GM19455 (cell line): ENCODE results near the gene LYRM9.
"Not testable (repeated sequence)": the region's sequence is repeated elsewhere in the genome, so short reads cannot be mapped to it uniquely, and the experiment has no call there.

Experiments
- ATAC-seq: cut with Tn5 transposase; IDR thresholded peaks from one replicate; pipeline ENCODE4 v1.9.1; 2021; ENCODE audit not compliant: unreplicated experiment

LYRM9 gene

DNA sequence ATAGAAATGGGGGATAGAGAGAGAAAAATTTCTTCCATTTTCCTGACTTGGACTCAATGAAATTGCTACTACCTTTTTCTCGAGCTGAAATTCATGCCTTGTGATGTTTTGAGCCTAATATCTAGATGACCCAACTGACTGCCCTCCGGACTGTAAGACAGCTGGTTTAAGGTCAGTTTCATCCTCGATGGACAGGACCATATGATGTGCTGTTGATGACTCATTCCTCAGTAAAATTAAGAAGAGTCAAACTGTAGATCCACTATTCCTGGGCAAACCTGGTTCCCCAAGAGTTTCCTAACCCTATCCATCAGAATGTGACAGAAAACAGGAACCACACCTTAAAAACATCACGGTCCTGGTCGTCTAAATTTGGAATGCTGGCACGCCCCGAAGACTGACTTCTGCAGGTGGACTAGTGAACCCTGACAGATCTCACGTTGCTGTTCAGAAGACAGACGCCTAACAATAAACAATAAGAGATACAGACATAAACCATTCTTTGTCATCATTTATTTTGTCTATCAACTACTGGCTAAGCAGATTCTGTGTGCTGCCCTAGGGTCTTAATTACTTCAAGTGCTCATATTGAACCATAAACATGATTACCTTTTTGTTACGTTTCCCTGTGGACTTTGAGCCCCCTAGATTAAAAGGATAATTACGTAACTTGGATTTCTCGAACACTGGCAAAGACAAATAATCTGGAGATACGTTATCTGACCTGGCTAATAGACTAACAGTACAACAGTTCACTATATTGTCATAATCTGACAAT is 47.7 kb downstream of the LYRM9 start:
- no peak for ATAC-seq

DNA sequence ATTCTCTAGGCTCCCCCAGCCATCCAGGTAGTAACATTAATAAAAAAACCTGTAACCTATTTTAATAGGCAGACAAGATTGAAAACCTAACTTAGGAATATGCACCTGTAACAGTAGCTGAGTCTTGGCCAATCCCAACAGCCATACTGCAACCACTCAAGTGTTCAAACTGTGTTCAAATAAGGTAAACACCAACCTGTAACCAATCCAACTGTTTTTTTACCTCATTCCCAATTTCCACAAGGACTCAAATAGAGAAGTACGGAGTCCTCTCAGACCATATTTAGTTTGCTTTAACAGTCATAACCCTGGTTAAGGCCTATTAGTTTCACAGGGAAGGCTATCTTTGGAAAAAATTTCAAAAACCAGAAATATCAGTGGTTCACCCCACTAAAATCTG is 52.5 kb downstream of the LYRM9 start:
- ATAC-seq = no peak

DNA sequence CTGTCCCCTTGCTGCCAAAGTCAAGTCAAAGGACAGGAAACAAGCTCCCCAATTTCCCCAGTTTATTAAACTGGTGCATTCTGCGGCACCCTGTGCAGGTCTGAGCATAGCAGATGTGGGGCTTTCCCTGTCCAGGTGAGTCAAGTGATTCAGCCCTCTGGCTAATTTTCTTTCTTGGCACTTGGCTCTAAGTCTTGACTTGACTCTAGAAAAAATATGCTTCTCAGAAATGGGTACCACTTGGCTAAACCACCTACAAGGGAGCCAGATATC is 52.8 kb downstream of the LYRM9 start:
- ATAC-seq = not testable (repeated sequence)

DNA sequence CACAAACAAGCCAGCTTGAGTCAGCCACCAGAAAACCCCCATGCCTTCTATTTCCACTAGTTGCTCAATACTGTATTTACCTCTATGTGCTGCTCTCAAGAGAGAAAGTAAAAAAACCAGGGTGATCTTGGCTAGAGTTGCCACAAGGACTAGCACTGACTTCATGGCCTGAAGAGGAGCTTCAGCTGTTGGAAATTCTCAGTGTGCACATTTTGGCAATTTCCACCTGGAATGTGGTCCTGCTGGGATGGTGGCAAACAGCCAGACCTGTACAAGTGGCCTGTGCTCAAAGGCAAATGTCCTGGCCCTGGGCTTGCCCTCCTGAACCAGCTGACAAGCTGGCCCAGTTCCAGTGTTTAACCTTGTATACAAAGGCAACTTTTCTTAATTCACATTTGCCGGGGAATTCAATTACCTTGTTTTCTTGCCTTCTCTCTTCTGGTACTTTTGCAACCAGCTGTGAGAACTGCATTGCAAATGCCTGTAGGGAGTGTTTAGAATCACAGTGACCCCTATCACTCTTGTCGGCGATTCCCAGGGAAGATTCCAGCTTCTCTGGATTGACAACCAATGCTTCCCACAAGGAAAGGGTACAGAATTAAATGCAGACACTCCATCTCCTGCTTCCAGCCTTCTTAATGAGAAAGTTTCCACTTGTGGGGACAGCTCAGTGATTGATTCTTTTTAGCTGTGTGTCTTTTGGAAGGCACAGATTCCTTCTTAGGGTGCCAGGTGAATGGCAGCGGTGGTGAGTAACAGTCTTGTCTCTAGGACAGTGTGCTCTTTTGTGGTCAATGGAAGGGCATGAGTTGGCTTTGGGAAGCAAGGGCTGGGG is 53.4 kb downstream of the LYRM9 start:
- ATAC-seq = not testable (repeated sequence)

DNA sequence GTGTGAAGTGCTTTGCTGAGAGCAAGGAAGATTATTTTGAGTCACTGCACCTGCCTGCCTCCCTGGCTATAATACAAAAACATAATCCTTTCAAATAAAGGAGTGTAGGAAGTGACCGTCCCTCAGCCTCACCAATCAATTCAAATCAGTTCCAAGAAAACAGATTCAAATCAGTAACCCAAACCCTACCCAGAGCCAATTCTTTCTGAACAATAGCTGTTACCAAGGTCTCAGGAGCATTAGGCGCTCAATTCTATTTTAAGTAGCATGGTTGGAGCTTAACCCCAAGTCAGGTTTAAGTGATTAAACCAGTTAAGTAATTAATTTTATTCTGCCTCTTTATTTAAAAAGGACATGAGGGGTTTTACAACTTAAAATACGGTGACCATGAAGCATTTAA is 54.6 kb downstream of the LYRM9 start:
- not testable (repeated sequence) for ATAC-seq

DNA sequence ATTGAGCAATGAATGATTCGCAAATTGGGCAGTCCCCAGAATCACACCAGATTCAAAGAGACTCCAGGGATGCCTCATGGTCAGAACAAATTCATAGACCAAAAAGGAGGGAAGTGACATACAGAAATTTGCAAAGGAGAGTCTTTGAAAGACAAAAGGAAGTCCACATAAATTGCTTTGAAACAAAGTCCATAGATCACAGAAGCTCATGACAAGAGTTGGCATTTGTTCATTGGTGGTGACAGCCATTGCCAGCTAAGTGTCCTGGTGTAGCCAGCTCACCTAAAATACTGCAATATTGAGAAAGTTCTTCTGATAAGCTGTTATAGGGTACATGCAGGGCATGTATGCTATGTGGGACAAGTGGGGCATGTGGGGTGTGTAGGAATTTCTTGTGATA is 55.4 kb downstream of the LYRM9 start:
- ATAC-seq = not testable (repeated sequence)

DNA sequence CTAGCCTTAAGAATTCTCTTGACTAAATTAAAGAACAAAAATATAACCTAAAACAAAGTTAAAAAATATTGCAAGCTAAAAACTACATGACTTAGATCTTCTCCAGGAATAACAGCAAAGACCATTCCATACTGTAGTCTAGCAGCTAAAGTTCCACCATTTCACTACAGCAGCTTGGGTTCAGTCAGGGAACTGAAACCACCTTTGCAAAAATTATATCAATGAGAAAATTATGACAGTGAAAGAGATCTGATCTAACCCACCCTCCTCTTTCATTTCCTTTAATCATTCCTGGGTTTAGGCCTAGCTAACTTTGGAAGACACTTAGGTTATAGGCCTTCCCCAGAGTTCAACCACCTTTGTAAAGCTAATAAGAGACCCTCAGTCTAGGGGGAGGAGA is 56.5 kb downstream of the LYRM9 start:
- no peak for ATAC-seq

DNA sequence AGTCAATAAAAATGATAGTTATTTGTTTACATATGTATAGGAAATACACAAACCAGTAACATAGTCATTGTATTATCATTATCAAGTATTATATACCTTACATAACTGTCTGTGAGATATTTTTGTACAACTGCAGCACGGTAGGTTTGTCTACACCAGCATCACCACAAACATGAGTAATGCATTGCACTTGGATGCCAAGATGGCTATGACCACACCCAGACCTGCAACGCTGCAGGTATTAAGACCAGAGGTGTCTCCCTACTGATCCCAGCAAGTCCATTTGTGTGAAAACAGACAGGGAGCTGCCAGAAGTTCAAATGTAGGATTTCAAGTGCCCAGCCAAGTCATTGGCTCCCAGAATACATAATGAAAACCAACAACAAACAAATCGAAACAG is 58.6 kb downstream of the LYRM9 start:
- no peak for ATAC-seq

DNA sequence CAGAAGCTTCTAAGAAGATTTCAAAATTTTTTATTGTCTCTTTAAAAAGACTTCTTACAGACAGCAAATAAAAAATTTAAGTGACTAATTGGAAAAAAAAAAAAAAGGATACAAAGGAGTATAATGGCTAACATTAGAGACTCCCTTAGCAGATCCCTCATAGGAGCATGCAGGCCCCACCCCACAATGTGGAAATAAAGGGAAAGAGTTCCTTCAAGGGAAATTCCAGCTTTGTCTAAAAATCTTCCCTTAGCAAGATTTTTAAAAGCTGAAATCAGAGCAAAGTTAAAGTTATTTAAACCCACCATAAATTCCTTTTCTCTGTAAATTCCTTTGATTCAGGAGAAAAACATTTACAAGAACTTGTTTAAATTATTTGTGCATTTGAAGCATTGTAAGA is 60.3 kb downstream of the LYRM9 start:
- no peak for ATAC-seq

DNA sequence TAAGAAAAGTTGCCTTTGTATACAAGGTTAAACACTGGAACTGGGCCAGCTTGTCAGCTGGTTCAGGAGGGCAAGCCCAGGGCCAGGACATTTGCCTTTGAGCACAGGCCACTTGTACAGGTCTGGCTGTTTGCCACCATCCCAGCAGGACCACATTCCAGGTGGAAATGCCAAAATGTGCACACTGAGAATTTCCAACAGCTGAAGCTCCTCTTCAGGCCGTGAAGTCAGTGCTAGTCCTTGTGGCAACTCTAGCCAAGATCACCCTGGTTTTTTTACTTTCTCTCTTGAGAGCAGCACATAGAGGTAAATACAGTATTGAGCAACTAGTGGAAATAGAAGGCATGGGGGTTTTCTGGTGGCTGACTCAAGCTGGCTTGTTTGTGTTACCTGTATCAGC is 63.3 kb downstream of the LYRM9 start:
- not testable (repeated sequence) for ATAC-seq

DNA sequence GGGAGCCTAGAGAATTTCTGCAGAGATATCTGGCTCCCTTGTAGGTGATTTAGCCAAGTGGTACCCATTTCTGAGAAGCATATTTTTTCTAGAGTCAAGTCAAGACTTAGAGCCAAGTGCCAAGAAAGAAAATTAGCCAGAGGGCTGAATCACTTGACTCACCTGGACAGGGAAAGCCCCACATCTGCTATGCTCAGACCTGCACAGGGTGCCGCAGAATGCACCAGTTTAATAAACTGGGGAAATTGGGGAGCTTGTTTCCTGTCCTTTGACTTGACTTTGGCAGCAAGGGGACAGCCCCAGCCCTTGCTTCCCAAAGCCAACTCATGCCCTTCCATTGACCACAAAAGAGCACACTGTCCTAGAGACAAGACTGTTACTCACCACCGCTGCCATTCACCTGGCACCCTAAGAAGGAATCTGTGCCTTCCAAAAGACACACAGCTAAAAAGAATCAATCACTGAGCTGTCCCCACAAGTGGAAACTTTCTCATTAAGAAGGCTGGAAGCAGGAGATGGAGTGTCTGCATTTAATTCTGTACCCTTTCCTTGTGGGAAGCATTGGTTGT is 63.9 kb downstream of the LYRM9 start:
- not testable (repeated sequence) for ATAC-seq
